VCaP (cell line): ENCODE data around the gene TSHZ1.
A peak's percentile ranks its signal among the peaks of the same experiment; 100 is the strongest.

Experiments used
- H3K27ac ChIP-seq: fragments of 450-650 bp; 2 replicates; pipeline ENCODE4 v1.5.1; 2017
- CTCF ChIP-seq: fragments of 450-650 bp; conservative IDR thresholded peaks from 2 replicates; pipeline ENCODE4 v1.5.1; 2017; ENCODE audit warnings: mild to moderate bottlenecking, moderate library complexity

Gene TSHZ1

GRCh38 chr18:75210274-75211001, at the start of gene TSHZ1:
Gene TSHZ1, plus strand, starts transcription at chr18:75210797. Its CDS starts 1,080 bp downstream, at chr18:75211877.
- TF ChIP-seq CTCF: no peak
- peak within 1 kb of the TSS; percentile 97 for H3K27ac ChIP-seq

- peak overlapping the region; percentile 33; the same call in 1 of the 2 replicates for H3K27ac ChIP-seq
- TF ChIP-seq CTCF: peak; percentile 21; the same call in 1 of the 2 replicates
Observed at GRCh38 chr18:75161256-75162028, 49.2 kb upstream of the TSHZ1 start.

- TF ChIP-seq CTCF: no peak
- no peak overlapping the region for H3K27ac ChIP-seq
Observed at GRCh38 chr18:75162467-75162866, 48.1 kb upstream of the TSHZ1 start.

GRCh38 chr18:75162978-75163377, 47.6 kb upstream of the TSHZ1 start:
- no peak for TF ChIP-seq CTCF
- H3K27ac ChIP-seq: no peak overlapping the region

- TF ChIP-seq CTCF: no peak
- H3K27ac ChIP-seq: no peak overlapping the region
Observed at GRCh38 chr18:75163736-75164135, 46.9 kb upstream of the TSHZ1 start.

- TF ChIP-seq CTCF: no peak
- H3K27ac ChIP-seq: no peak overlapping the region
Observed at GRCh38 chr18:75164479-75164878, 46.1 kb upstream of the TSHZ1 start.

GRCh38 chr18:75165926-75166325, 44.7 kb upstream of the TSHZ1 start:
- TF ChIP-seq CTCF: no peak

More at GRCh38 chr18:75165926-75166325, 44.7 kb upstream of the TSHZ1 start:
- no peak overlapping the region for H3K27ac ChIP-seq
